HL-60 (cell line): ENCODE results near the gene LHCGR.
A peak's percentile ranks its signal among the peaks of the same experiment; 100 is the strongest.
"Not testable (repeated sequence)": the region's sequence is repeated elsewhere in the genome, so short reads cannot be mapped to it uniquely, and the experiment has no call there.

Experiments used
- DNase-seq, 2 experiments: peaks; one replicate each; pipeline ENCODE4 v3.0.0-alpha.2; 2010 to 2020; ENCODE audit warnings: low read depth in 1 of 2, low spot score in 1 of 2
- H3K27ac ChIP-seq: fragments of 250-450 bp; sonication (Bioruptor Pico); replicated peaks from 2 replicates; pipeline ENCODE4 v1.5.1; 2020; ENCODE audit warnings: mild to moderate bottlenecking, moderate library complexity
- H3K27me3 ChIP-seq: fragments of 250-450 bp; sonication (Bioruptor Pico); 2 replicates; pipeline ENCODE4 v1.5.1; 2021; ENCODE audit warnings: mild to moderate bottlenecking, moderate library complexity; ENCODE audit not compliant: insufficient read depth, poor library complexity, severe bottlenecking
- H3K4me3 ChIP-seq: replicated peaks from 2 replicates; pipeline ENCODE4 v1.5.1; 2011; ENCODE audit warnings: mild to moderate bottlenecking, control low read depth, low read length; ENCODE audit not compliant: insufficient read depth
- CTCF ChIP-seq: IDR thresholded peaks from one replicate; pipeline ENCODE4 v1.5.1; 2011; ENCODE audit warnings: low read length, control low read depth, inconsistent platforms; ENCODE audit not compliant: insufficient read depth
- GABPA ChIP-seq: IDR thresholded peaks from 2 replicates; pipeline ENCODE4 v1.6.1; 2012; ENCODE audit warnings: low read depth
- POLR2AphosphoS5 ChIP-seq: IDR thresholded peaks from 2 replicates; pipeline ENCODE4 v1.6.1; 2012; ENCODE audit warnings: low read depth
- REST ChIP-seq: IDR thresholded peaks from 2 replicates; pipeline ENCODE4 v1.6.1; 2012; ENCODE audit warnings: low read depth; ENCODE audit not compliant: insufficient replicate concordance
- SPI1 ChIP-seq: IDR thresholded peaks from 2 replicates; pipeline ENCODE4 v1.6.1; 2012; ENCODE audit warnings: low read depth, mild to moderate bottlenecking, borderline replicate concordance

LHCGR gene

GRCh38 chr2:48703621-48704020, 51.9 kb downstream of the LHCGR start:
- not testable (repeated sequence) for H3K27ac ChIP-seq, H3K27me3 ChIP-seq, H3K4me3 ChIP-seq, DNase-seq
- TF ChIP-seq SPI1 = 0 out of 2 replicates have a peak, but pooled peaks have one; percentile 11

- Histone ChIP-seq H3K27ac (no peak overlapping the region), H3K27me3 (peaks cover 5% of the 10 kb centered on the region), H3K4me3 (no peak overlapping the region)
- DNase-seq = no peak
- TF ChIP-seq CTCF (no peak), GABPA (no peak), REST (no peak), POLR2AphosphoS5 (no peak), SPI1 (no peak)
These were observed 56.1 kb downstream of the LHCGR start for GRCh38 chr2:48699348-48699930.

GRCh38 chr2:48696881-48697280, 58.6 kb downstream of the LHCGR start:
- TF ChIP-seq REST = no peak
- no peak for TF ChIP-seq GABPA
- no peak for TF ChIP-seq CTCF
- TF ChIP-seq SPI1 = no peak
- no peak for TF ChIP-seq POLR2AphosphoS5
- Histone ChIP-seq H3K27ac (no peak overlapping the region), H3K4me3 (no peak overlapping the region), H3K27me3 (peaks cover 9% of the 10 kb centered on the region)
- DNase-seq = no peak

GRCh38 chr2:48695991-48696390, 59.5 kb downstream of the LHCGR start:
- Histone ChIP-seq H3K4me3 (no peak overlapping the region), H3K27ac (no peak overlapping the region), H3K27me3 (peaks cover 11% of the 10 kb centered on the region)
- no peak for TF ChIP-seq REST
- TF ChIP-seq CTCF = no peak
- no peak for TF ChIP-seq SPI1
- TF ChIP-seq GABPA = no peak
- TF ChIP-seq POLR2AphosphoS5 = no peak
- DNase-seq = no peak
